Pancreas (tissue), 10 donors: ENCODE results near the gene CYB5R4. TPM values are rescaled to one million over a fixed set of nuclear protein-coding genes. Genes with fewer than 3 reads are reported as not detected.
A peak's percentile ranks its signal among the peaks of the same experiment; 100 is the strongest.

Experiments
- ATAC-seq, 4 donors: fragments of 200-7000 bp; cut with Tn5 transposase; one replicate each; pipeline versions ENCODE4 v1.8.0 to v1.9.1; 2020; ENCODE audit warnings: mild to moderate bottlenecking in 4 of 4, moderate library complexity in 4 of 4
- DNase-seq, 6 donors: peaks; one replicate each; pipeline ENCODE4 v3.0.0-alpha.2; 2020
- FAIRE-seq: peaks from 2 replicates; lab custom pipeline; 2012; peaks lifted over from hg19 to GRCh38; lab: Jason Lieb, UNC
- H3K27ac ChIP-seq, 4 donors: fragments of 200-600 bp; sonication (generic); 1 replicate in 3 of 4; 2 replicates in 1 of 4; pipeline versions ENCODE4 v1.5.0 to v1.8.0; 2020
- H3K27me3 ChIP-seq, 4 donors: fragments of 200-600 bp; one replicate each; pipeline ENCODE4 v1.8.0; 2021
- H3K36me3 ChIP-seq, 3 donors: fragments of 200-600 bp; sonication (generic) in 1 of 3; one replicate each; pipeline versions ENCODE4 v1.5.0 to v1.8.0; 2020 to 2021
- H3K4me1 ChIP-seq, 3 donors: fragments of 200-600 bp; one replicate each; pipeline ENCODE4 v1.8.0; 2021
- H3K4me3 ChIP-seq, 4 donors: fragments of 200-600 bp; sonication (generic) in 2 of 4; one replicate each; pipeline versions ENCODE4 v1.5.0 to v1.8.0; 2020 to 2021
- H3K9me3 ChIP-seq, 4 donors: fragments of 200-600 bp; one replicate each; pipeline ENCODE4 v1.8.0; 2021
- CTCF ChIP-seq, 4 donors: fragments of 200-600 bp; sonication (generic) in 3 of 4; IDR thresholded peaks; one replicate each; pipeline versions ENCODE4 v1.5.0 to v1.8.0; 2021; ENCODE audit warnings: antibody characterized with exemption in 4 of 4
- WGBS, 2 donors: extraction: QIAGEN DNeasy Blood & Tissue Kit; methylation state at CpG; one replicate each; pipeline ENCODE4 v1.1.7; 2013; 5-methylcytosine and 5-hydroxymethylcytosine counted together
- intact Hi-C, 3 donors: fragments of 100-400 bp; cut with DNase I; formaldehyde crosslinking; loops; one replicate each; pipeline versions ENCODE4 v1.11.1 to v1.14.2; 2022
- polyA plus RNA-seq, 2 donors: library from polyadenylated mRNA; stranded (reverse); fragments of 200-250 nt; gene quantifications; one replicate each; pipeline ENCODE4 v1.2.3, GENCODE V29; 2013
- total RNA-seq, 6 donors: library from RNA; stranded (reverse); fragmentation: NEBNext Ultra II Directional in 4 of 6; extraction: Animal tissue kit (Norgen Biotek cat#: 25700) in 4 of 6; gene quantifications; one replicate each; pipeline versions ENCODE4 v1.2.1 to v1.2.4, GENCODE V29; 2021 to 2023
- donor health status: healthy with polysubstance abuse.
- donor health status: DM: no; HTN: no; CAD: no; lungs with moderate emphysema.
- donor health status: DM: no; HTN: no; CAD: no.
- donor health status: control.
- donor health status: control.
- donor health status: Bipolar disorder and iron deficiency.
- donor health status: DM: yes; HTN: yes; CAD: no.
- donor health status: DM: no; HTN: no; CAD: no.
- donor health status: DM: no; HTN: no; CAD: no.
- donor health status: DM: yes; HTN: yes; CAD: no.

CYB5R4 gene
- total and polyA plus RNA-seq, 8 donors: 1.1 to 10.1 (median 5.4) TPM

GRCh38 chr6:83824388-83824801 is 35.1 kb upstream of the CYB5R4 start:
- 4 to 8% methylated on average over 3 of the region's 3 CpGs for WGBS, 2 donors
- H3K27me3 ChIP-seq: no peaks in the 10 kb centered on the region
- no peaks in the 10 kb centered on the region for H3K9me3 ChIP-seq
- no peak overlapping the region for H3K4me3 ChIP-seq
- FAIRE-seq (no peak), ATAC-seq (peak; percentile 35 to 58 (median 54)), DNase-seq (no peak)
- H3K4me1 ChIP-seq: no peaks in the 10 kb centered on the region
- no peaks in the 10 kb centered on the region for H3K36me3 ChIP-seq
- H3K27ac ChIP-seq: no peak overlapping the region
- no peak for TF ChIP-seq CTCF (IDR thresholded peaks at IDR 0.05)
- intact Hi-C loops: no loop called here

GRCh38 chr6:83824831-83825230 is 34.7 kb upstream of the CYB5R4 start:
- intact Hi-C loops: no loop called here
- WGBS, 2 donors: 4 to 5% methylated on average over 2 of the region's 2 CpGs

GRCh38 chr6:83827050-83827449 is 32.4 kb upstream of the CYB5R4 start:
- intact Hi-C loops: no loop called here
- no peaks in the 10 kb centered on the region for H3K9me3 ChIP-seq
- H3K27me3 ChIP-seq: no peaks in the 10 kb centered on the region
- WGBS, 2 donors: 46 to 50% methylated on average over 2 of the region's 2 CpGs
- no peaks in the 10 kb centered on the region for H3K36me3 ChIP-seq
- TF ChIP-seq CTCF (IDR thresholded peaks at IDR 0.05): no peak
- DNase-seq (no peak), ATAC-seq (no peak), FAIRE-seq (no peak)
- no peaks in the 10 kb centered on the region for H3K4me1 ChIP-seq
- H3K4me3 ChIP-seq: no peak overlapping the region
- no peak overlapping the region for H3K27ac ChIP-seq

More at GRCh38 chr6:83824831-83825230, 34.7 kb upstream of the CYB5R4 start:
- no peak for FAIRE-seq
- H3K27ac ChIP-seq: no peak overlapping the region
- no peaks in the 10 kb centered on the region for H3K36me3 ChIP-seq
- no peak for TF ChIP-seq CTCF (IDR thresholded peaks at IDR 0.05)
- no peak overlapping the region for H3K4me3 ChIP-seq
- no peaks in the 10 kb centered on the region for H3K9me3 ChIP-seq
- no peaks in the 10 kb centered on the region for H3K27me3 ChIP-seq
- H3K4me1 ChIP-seq: no peaks in the 10 kb centered on the region
- no peak for ATAC-seq
- DNase-seq: no peak

GRCh38 chr6:83838727-83839126 is 20.8 kb upstream of the CYB5R4 start:
- Histone ChIP-seq H3K4me3 (no peak overlapping the region), H3K9me3 (no peaks in the 10 kb centered on the region), H3K4me1 (no peaks in the 10 kb centered on the region), H3K27me3 (peaks cover 0 to 3% (median 0%) of the 10 kb centered on the region in 4 donors), H3K27ac (no peak overlapping the region), H3K36me3 (no peaks in the 10 kb centered on the region)
- intact Hi-C loops: no loop called here
- no peak for TF ChIP-seq CTCF (IDR thresholded peaks at IDR 0.05)
- WGBS, 2 donors: 60 to 66% methylated on average over 6 of the region's 6 CpGs
- ATAC-seq: no peak
- no peak for FAIRE-seq
- DNase-seq: no peak

GRCh38 chr6:83844170-83844569 is 15.3 kb upstream of the CYB5R4 start:
- no peak overlapping the region for H3K4me3 ChIP-seq
- no peaks in the 10 kb centered on the region for H3K9me3 ChIP-seq
- H3K4me1 ChIP-seq: no peaks in the 10 kb centered on the region
- H3K27me3 ChIP-seq: no peaks in the 10 kb centered on the region
- TF ChIP-seq CTCF (IDR thresholded peaks at IDR 0.05): no peak
- H3K36me3 ChIP-seq: no peaks in the 10 kb centered on the region
- FAIRE-seq (no peak), DNase-seq (no peak), ATAC-seq (no peak)
- H3K27ac ChIP-seq: no peak overlapping the region
- 66 to 83% methylated on average over 3 of the region's 3 CpGs for WGBS, 2 donors
- intact Hi-C loops: no loop called here
